Activated naive CD4-positive, alpha-beta T cell treated with anti-CD3 and anti-CD28 coated beads, Interleukin-2, amount 50 U/mL, for 72 hours (primary cell): ENCODE measurements around the gene ANKS3. TPM values are rescaled to one million over a fixed set of nuclear protein-coding genes. Genes with fewer than 3 reads are reported as not detected.
A peak's percentile ranks its signal among the peaks of the same experiment; 100 is the strongest.

Experiments used
- ATAC-seq, 2 donors: fragments of 150-1000 bp; cut with Tn5 transposase; 2 replicates each; pipeline ENCODE4 v1.10.0; 2021; ENCODE audit warnings: mild to moderate bottlenecking in 2 of 2, moderate library complexity in 2 of 2
- DNase-seq, 2 donors: peaks; one replicate each; pipeline ENCODE4 v3.0.0; 2021 to 2022; ENCODE audit warnings: low spot score in 2 of 2
- H3K27ac Mint-ChIP-seq, 2 donors: one replicate each; pipeline ENCODE4 v1.8.0; 2022; ENCODE audit warnings: mild to moderate bottlenecking in 2 of 2, mixed read lengths in 2 of 2
- H3K36me3 Mint-ChIP-seq, 2 donors: one replicate each; pipeline ENCODE4 v1.8.0; 2022; ENCODE audit warnings: mixed read lengths in 2 of 2
- H3K9me3 Mint-ChIP-seq, 2 donors: one replicate each; pipeline ENCODE4 v1.8.0; 2022; ENCODE audit warnings: mixed read lengths in 2 of 2
- total RNA-seq, 2 donors: library from RNA; stranded (reverse); gene quantifications; one replicate each; pipeline ENCODE4 v1.2.3, GENCODE V29; 2022

The ANKS3 gene
- total RNA-seq, 2 donors from 2014 or later = 19.4 to 21.5 TPM

DNA sequence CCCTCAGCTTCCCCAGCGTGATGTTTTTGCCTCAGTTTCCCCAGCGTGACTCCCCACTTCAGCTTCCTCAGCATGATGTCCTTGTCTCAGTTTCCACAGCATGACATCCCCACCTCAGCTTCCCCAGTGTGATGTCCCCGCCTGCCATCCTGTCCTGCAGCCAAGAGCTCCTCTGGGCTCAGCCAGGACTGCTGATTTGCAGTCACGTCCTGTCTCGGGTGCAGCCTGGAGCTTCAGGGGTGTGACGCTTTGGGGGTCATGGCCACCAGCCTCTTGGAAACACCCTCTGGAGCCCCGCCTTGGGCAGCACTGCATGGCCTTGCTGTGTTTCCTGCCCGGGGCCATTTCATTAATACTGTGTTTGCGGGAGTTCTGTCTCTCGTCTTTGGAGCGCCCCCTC, 57.2 kb downstream of the ANKS3 start:
- DNase-seq (no peak), ATAC-seq (peak; percentile 13 to 33)
- Mint-ChIP-seq H3K36me3 (no peaks in the 10 kb centered on the region), H3K9me3 (no peaks in the 10 kb centered on the region), H3K27ac (peak overlapping the region; percentile 94 to 98)

DNA sequence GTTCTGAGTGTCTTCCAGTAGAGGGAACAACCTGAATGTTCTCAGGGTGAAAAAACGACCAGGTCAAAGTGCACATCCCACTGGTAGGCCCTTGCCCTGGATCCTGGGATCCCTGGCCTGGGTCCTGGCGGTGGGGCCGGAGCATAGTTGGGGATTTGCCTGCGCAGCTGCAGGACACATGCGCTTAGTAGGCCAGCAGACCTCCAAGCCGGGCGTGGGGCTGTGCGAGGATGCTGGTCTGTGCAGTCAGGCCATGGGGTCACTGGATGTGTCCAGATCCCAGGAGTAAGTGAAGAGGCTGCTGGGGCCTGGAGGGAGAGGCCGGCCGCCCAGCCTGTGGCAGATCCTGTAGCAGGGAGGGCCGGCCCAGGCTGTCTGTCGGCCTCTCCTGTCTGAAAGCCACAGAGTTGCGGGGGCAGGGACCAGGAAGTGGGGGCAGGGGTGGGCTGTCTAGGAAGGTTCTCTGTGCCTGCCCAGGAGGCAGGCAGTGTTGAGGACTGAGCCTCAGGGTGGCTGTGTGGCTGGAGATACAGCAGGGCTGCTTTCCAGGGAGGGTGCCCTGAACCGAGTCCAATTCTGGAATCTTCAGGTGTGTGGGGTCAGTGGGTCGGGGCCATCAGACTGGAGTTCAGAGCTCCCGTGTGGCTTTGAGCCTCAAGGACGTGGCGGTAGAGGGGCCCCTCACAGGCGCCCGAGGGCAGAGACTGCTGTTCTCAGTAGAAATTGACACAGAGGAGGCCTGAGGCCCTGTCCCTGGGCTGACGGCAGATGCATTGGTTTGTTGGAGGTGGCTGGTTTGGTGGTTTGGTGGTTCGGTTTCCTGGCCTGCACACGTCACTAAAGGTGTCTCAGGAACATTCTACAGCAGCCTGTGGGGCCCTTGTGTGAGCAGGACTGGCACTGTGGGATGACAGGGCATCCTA, 57.9 kb downstream of the ANKS3 start:
- ATAC-seq (peak; percentile 84 to 93), DNase-seq (peak; percentile 52 to 86)
- H3K27ac Mint-ChIP-seq = peak overlapping the region; percentile 94 to 98
- no peaks in the 10 kb centered on the region for H3K36me3 Mint-ChIP-seq
- no peaks in the 10 kb centered on the region for H3K9me3 Mint-ChIP-seq

DNA sequence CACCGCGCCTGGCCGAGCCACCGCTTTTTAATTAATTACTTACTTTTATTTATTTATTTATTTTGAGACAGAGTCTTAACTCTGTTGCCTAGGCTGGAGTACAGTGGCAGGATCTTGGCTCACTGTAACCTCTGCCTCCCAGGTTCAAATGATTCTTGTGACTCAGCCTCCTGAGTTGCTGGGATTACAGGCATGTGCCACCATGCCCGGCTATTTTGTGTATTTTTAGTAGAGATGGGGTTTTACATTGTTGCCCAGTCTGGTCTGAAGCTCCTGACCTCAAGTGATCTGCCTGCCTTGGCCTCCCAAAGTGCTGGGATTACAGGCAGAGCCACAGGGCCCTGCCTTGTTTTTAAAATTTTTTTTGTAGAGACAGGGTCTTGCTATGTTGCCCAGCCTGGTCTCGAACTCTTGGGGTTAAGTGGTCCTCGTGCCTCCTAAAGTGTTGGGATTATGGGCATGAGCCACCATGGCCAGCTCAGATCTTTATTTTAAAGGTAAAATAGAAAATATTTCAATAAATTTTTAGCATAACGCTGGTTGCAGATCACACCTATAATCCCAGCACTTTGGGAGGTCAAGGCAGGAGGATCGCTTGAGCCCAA, 59.0 kb downstream of the ANKS3 start:
- DNase-seq = no peak
- Mint-ChIP-seq H3K27ac (peak overlapping the region; percentile 94 to 98), H3K36me3 (no peaks in the 10 kb centered on the region), H3K9me3 (no peaks in the 10 kb centered on the region)
- no peak for ATAC-seq

DNA sequence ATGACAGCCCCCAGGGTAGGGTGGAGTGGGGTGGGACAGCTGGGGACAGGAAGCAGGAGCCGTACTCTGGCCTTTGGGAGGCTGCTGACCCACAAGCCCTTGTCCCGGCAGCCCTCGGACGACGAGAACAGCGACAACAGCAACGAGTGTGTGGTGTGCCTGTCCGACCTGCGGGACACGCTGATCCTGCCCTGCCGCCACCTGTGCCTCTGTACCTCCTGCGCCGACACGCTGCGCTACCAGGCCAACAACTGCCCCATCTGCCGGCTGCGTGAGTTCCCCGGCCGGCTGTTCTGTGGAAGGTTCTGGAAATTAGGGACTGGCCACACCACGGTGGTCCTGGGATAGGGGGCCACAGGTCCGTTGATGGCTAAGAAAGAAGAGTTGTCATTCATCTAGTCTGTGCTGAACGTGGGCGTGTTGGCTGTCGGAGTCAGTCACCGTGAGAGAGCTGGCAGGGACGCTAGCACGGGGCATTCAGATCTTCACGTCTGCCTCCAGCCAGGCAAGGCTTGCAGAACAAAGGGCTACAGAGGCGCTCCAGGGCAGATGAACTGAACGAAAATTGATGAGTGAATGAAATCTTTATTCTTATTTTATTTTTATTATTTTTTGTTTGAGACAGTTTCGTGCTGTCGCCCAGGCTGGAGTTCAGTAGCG, 60.6 kb downstream of the ANKS3 start:
- no peak overlapping the region for H3K27ac Mint-ChIP-seq
- no peaks in the 10 kb centered on the region for H3K36me3 Mint-ChIP-seq
- no peaks in the 10 kb centered on the region for H3K9me3 Mint-ChIP-seq
- no peak for ATAC-seq
- DNase-seq = no peak

DNA sequence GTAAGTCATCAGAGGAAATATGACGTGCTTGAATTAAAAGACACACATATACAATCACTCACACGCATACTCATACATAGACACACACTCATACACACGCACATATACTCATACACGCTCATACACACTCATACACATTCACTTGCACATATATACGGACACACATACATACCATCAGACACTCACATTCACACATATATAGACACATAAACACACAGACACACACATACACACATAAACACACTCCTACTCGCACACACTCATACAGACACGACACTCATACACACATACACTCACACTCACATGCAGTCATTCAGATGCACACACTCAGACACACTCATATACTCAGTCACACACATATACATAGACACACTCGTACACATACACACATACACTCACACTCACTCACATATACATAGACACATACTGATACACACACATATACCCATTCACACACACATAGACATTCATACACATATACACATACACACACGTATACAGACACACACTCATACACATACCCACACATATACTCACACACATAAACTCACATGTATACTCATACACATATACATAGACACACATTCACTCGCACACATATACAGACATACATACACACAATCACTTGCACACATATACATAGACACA, 65.6 kb downstream of the ANKS3 start:
- ATAC-seq = no peak
- no peaks in the 10 kb centered on the region for H3K9me3 Mint-ChIP-seq
- H3K36me3 Mint-ChIP-seq = peaks cover 3 to 7% of the 10 kb centered on the region in 2 donors
- no peak for DNase-seq
- no peak overlapping the region for H3K27ac Mint-ChIP-seq

DNA sequence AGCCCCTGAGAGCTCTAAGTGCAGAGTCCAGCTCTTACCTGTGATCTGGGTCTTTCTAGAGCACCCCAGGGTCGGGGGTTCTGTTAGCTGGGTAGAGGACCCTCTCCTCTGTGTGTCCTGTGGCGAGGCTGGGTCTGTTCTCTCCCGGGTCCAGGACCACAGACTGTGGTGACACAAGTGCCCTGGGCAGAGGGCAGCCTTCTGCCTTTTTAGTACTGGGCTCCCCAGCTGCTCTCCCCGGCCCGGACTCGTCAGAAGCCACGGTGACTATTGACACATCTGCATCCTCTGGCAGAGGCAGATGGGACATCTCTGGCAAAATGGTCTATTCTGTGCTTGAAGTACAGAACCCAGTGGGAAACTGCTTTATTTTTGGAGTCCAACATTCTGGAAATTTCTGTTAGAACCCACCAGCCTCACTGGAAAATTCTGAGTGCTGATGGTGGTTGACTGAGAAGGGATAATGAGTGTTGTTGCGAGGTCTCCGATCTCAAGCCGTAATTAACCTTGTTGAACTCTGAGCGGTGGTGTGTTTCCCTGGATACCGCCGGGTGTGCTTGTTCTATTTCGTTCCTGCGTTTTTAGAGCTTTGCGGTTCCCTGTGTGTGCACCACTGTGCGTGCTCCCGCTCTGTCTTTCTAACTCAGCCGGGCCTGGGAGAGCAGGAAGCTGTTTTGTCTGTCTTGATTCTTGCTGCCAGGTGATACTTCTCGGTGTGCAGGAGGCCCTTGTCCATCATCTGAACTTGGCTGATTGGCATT, 66.7 kb downstream of the ANKS3 start:
- no peak for DNase-seq
- Mint-ChIP-seq H3K9me3 (no peaks in the 10 kb centered on the region), H3K36me3 (peaks cover 5 to 9% of the 10 kb centered on the region in 2 donors), H3K27ac (no peak overlapping the region)
- no peak for ATAC-seq

DNA sequence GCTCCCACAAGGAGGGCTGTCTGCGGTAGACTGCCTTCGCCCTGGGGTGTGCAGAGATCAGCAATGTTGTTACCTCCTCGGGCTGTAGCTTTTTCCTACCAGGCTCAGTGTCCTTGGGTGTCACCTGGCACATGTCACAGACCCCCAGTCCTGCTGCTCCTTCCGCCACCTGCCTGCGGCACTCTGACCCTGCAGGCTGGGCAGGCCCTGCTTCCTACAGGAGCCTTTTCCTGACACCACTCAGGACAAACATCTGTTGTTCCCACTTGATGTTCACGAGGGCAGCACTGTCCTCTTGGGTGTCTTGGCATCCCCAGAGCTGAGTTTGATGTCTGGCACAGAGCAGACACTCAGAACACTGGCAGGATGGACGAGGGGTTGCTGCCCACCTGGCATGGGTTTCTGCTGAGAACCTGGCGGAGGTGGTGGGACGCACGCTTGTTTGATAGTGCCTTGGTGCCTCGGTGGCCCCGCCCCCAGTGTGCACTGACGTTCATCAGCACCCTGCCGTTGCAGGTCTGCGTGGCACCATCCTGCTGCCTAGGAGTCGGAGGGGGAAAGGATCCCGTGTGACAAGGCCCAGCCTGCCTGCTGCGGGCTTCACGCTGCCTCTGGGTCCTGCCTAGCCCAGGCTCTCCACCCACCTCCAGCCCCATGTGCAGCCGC, 67.4 kb downstream of the ANKS3 start:
- peaks cover 5 to 9% of the 10 kb centered on the region in 2 donors for H3K36me3 Mint-ChIP-seq
- ATAC-seq (no peak), DNase-seq (no peak)
- no peak overlapping the region for H3K27ac Mint-ChIP-seq
- no peaks in the 10 kb centered on the region for H3K9me3 Mint-ChIP-seq

DNA sequence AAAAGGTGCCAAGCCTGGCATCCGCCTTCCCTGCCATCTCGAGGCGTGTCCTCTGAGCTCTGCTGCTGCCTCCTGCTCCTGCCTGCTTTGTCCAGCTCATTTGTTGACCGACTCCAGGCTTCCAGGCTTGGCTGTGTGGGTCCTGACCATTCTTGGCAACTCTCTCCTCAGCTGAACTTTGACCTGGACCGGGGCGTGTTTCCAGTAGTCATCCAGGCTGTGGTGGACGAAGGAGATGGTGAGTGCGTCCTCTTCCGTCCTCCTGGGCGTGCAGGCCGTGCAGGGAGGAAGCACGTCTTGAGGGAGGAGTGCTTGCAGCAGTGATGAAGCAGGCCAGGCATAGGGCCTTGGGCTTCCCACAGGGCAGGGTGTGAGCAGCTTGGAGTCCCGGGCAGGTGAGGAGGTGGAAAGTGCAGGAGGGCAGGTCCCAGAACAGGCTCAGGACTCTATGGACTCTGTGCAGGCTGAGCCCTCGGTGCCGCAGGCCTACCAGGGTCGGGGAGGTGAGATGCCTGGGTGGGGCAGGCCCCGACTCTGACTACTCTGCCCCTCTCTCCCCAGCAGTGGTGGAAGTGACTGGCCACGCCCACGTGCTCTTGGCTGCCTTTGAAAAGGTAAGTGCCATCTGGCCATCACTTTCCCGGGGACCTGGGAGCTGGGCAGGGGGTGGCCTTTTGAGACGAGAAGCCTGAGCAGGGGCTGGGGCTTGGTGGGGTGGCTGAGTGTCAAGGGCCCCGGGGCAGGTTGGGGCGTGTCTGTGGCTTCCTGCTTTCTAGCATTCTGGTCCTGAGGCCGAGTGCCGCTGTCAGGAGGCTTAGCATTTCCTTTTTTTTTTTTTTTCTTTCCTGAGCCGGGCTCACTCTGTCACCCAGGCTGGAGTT, 69.3 kb downstream of the ANKS3 start:
- Mint-ChIP-seq H3K9me3 (no peaks in the 10 kb centered on the region), H3K27ac (peak overlapping the region; percentile 82 to 87), H3K36me3 (peaks cover 5 to 9% of the 10 kb centered on the region in 2 donors)
- ATAC-seq (peak; percentile 56 to 75), DNase-seq (peak; percentile 49 to 86)

DNA sequence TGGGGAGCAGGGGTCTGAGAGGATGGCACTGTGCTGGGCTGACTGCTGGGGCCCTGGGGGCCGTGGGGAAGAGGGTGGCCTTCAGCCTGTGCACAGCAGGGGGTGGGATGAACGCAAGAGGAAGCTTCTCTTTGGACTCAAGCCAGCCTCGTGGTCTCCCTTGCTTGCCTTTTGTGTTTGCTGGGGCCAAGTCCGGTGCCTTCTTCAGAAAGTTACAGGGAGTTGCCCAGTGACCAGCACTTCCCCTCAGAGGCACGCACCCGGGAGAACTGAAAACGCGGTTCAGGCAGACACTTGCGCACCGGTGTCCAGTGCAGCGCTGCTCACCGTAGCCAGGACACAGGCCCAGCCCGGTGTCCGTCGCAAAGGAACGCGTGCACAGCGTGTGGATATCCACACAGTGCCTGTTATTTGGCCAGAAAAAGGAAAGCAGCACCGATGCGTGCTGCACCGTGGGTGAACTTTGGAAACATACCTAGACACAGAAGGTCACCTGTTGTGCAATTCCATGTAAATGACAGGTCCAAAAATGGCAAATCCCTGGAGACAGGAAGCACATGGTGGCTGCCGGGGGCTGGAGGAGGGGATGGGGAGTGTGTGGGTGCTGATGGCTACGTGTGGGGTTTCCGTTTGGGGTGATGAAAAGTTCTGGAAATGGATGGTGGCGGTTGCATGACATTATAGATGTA, 70.2 kb downstream of the ANKS3 start:
- Mint-ChIP-seq H3K27ac (peak overlapping the region; percentile 80 to 87), H3K9me3 (no peaks in the 10 kb centered on the region), H3K36me3 (peaks cover 5 to 9% of the 10 kb centered on the region in 2 donors)
- no peak for DNase-seq
- ATAC-seq = peak in 1 of 2 donors; percentile 2

DNA sequence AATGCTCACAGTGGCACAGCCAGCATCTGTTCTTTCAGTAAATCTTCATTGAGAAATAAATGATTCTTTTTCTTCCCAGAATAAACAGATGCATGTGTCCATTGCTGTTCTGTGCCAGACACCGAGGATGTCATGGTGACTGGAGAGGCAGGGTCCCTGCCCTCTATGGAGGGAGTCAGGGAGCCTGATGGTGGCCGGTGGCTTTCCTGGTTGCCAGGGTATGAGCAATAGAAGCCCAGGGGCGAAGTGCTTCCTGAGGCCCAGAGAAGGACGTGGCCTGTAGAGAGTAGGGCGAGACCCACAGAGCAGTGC, 70.7 kb downstream of the ANKS3 start:
- DNase-seq (no peak), ATAC-seq (no peak)
- peak overlapping the region; percentile 80 to 87 for H3K27ac Mint-ChIP-seq
- peaks cover 5 to 9% of the 10 kb centered on the region in 2 donors for H3K36me3 Mint-ChIP-seq
- H3K9me3 Mint-ChIP-seq = no peaks in the 10 kb centered on the region

DNA sequence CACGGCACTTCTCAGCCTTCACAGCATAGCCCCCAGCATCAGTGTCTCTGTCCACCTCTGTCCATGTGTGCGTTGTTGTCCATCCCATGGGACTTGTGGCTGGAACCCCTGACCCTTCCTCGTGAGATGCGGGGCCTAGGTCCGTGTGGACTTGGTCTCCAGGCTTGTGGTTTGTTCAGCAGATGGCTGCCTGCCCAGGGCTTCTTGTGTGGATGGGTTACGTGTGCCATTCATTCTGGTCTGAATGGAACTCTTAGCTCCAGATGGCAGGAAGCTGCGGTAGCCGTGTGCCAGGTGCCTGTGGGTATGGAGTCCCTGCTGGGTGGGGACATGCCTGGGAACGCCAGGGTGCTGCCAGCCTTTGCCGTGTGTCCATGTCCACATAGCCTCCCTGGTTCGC, 72.4 kb downstream of the ANKS3 start:
- ATAC-seq = no peak
- Mint-ChIP-seq H3K36me3 (peaks cover 5 to 9% of the 10 kb centered on the region in 2 donors), H3K27ac (peak overlapping the region in 1 of 2 donors; percentile 86)

DNA sequence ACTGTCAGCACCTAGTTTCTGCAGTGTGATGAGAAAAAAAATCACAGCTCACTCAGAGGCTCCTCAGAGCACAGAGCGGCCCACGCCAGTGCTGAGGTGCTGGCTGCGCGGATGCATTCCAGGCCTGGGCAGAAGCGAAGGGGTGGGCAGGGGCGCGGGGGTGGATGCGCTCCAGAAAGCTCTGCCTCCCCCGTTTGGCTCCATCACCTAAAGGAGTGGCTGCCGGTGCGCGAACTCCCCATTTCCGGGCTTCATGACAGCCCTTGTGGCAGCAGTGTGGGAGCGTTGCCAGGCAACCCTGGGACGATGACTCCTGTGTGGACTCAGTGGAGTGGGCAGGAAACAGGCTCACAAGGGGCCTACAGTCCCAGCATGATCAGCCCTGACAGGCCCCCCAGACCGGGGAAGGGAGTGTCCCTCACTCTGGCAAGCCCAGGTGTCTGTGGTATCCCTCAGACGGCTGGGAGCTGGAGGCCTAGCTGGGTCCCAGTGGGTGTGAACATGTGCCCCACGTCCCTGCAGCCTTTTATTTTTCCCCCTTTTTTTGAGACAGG, 73.5 kb downstream of the ANKS3 start:
- Mint-ChIP-seq H3K36me3 (peaks cover 5 to 9% of the 10 kb centered on the region in 2 donors), H3K9me3 (no peaks in the 10 kb centered on the region), H3K27ac (peak overlapping the region; percentile 86 to 92)
- peak; percentile 73 to 87 for ATAC-seq
- peak; percentile 77 to 83 for DNase-seq

More for the DNA sequence above, 72.4 kb downstream of the ANKS3 start:
- H3K9me3 Mint-ChIP-seq = no peaks in the 10 kb centered on the region
- DNase-seq = no peak

DNA sequence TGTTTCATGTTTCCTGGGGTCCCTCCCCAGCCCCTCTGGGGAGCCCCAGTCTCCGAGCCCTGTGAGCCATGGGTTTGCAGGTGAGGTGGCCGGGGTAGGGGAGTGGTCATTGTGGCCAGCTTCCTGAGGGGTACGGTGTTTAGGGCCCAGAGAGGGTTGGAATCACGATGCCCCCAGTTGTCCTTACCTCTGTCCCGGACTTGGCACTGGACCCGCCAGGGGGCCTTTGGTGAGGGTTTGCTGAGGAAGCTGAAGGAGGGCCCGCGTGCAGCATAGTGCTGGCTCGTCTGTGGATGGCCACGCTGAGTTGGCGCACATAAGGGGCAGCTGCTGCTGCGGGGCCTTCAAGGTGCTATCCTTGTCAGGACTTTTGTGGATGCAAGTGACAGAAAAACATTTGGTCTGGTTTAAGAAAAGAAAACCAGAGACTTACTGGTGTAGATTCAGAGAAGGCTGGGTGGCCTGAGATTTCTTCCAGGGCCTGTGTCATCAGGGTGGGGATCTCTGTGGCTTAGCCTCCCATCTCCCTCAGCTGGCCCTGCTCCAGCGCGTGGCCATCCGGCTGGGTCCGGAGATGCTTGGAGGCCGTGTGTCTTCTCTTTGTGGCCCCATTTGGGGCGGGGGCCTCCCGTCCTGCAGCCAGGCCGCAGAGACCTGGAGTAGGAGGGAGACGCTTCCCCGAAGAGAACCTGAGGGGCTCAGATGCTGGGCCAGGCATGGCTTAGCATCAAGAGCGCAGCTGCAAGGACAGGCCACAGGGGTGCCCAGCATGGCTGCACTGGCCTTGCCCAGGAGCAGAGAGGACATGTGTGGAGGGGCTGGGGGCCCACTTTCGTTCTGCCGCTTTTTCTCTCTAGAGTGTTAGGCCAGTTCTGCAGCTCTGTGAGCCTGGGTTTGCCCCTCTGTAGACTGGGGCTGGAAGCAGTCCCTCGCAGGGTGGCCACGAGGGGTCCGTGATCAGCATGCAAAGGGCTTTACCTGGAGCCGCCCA, 74.4 kb downstream of the ANKS3 start:
- H3K36me3 Mint-ChIP-seq = peaks cover 5 to 9% of the 10 kb centered on the region in 2 donors
- peak overlapping the region; percentile 81 to 86 for H3K27ac Mint-ChIP-seq
- ATAC-seq (peak in 1 of 2 donors; percentile 8), DNase-seq (no peak)
- no peaks in the 10 kb centered on the region for H3K9me3 Mint-ChIP-seq
